ENCODE measurements around the gene LEP.

LEP gene

DNA sequence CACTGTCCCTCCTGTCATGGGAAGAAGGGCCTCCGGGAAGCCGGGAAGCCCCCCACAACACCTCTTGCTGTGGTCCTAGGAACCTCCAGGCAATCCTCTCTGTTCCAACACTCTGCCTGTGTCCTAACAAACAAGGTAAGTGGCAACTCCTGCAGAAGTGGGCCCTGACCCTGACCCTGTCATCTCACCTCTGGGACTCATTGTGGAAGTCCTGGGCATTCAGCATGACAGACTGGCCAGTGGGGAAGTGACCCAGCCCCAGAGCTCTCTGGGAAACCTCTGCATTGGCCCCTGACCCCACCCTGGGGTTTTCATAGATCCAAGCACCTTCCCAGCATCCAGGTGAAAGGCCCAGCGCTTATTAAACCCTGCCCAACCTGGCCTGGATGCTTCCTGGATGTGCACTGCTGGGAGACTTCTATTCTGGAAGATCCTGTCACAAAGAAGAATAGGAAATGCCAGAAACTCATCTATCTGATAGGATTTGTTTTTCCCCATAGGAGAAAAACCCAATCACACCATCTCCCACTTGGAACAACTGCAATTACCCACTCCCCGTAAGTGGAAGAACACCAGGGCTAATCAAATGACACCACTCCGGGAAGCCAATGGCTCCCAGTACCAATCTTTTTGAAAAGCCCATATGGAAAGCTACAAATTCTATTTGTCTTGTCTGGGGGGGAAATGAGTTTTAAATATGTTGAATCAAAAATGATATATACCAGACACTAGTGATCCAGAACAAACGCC lies 24.3 kb downstream of the LEP start:
- Histone ChIP-seq H3K27ac (no peak overlapping the region), H3K36me3 (no peaks in the 10 kb centered on the region), H3K9me3 (no peaks in the 10 kb centered on the region), H3K4me1 (ENCODE audit: control insufficient read depth in 1 of 2, insufficient read depth in 1 of 2, low read depth in 1 of 2, low read length in 1 of 2) (no peaks in the 10 kb centered on the region), H3K4me3 (ENCODE audit: low read depth in 1 of 2, low read length in 1 of 2) (no peak overlapping the region), H3K27me3 (peaks cover 3% of the 10 kb centered on the region)
- TF ChIP-seq, protein P1, sequence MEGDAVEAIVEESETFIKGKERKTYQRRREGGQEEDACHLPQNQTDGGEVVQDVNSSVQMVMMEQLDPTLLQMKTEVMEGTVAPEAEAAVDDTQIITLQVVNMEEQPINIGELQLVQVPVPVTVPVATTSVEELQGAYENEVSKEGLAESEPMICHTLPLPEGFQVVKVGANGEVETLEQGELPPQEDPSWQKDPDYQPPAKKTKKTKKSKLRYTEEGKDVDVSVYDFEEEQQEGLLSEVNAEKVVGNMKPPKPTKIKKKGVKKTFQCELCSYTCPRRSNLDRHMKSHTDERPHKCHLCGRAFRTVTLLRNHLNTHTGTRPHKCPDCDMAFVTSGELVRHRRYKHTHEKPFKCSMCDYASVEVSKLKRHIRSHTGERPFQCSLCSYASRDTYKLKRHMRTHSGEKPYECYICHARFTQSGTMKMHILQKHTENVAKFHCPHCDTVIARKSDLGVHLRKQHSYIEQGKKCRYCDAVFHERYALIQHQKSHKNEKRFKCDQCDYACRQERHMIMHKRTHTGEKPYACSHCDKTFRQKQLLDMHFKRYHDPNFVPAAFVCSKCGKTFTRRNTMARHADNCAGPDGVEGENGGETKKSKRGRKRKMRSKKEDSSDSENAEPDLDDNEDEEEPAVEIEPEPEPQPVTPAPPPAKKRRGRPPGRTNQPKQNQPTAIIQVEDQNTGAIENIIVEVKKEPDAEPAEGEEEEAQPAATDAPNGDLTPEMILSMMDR (IDR thresholded peaks at IDR 0.05) = no peak

DNA sequence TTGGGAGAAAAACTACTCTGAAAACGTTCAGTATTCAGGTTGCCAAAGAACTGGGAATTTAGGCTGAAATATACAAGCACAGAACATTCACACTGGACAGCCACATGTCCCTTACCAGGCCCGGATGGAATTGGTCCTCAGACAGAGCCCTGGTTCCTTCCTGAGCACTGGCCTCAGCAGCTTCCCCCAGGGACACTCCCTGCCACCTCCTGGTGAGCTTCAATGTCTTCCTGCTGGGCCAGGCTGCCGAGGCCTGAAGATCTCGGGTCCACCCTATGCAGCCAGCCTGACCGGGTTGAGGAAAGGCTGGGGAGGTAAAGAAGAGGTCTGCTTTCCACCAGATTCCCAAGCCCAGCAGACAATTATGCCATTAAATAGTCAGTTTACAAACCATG lies 24.8 kb downstream of the LEP start:
- Histone ChIP-seq H3K4me1 (ENCODE audit: control insufficient read depth in 1 of 2, insufficient read depth in 1 of 2, low read depth in 1 of 2, low read length in 1 of 2) (peaks cover under 1 to 4% of the 10 kb centered on the region in 2 experiments), H3K36me3 (no peaks in the 10 kb centered on the region), H3K27me3 (peaks cover 9% of the 10 kb centered on the region), H3K27ac (no peak overlapping the region), H3K9me3 (no peaks in the 10 kb centered on the region), H3K4me3 (ENCODE audit: low read depth in 1 of 2, low read length in 1 of 2) (no peak overlapping the region)
- TF ChIP-seq, protein P1 (IDR thresholded peaks at IDR 0.05) = no peak

DNA sequence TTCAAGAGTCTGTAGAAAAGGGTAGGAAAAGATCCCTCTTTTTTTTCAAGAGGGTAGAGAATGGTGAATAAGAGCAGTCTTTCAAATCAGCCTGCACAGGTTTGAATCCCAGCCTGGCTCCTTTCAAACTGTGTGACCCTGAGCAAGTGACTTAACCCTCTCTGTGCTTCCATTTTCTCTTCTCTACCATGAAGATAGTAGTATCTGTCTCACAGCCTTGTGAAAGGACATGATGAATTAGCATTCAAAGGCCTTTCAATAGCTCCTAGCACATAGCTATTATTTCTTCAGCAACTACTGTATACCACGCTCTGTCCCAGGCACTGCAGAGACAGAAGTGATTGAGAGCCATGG lies 25.4 kb downstream of the LEP start:
- Histone ChIP-seq H3K4me1 (ENCODE audit: control insufficient read depth in 1 of 2, insufficient read depth in 1 of 2, low read depth in 1 of 2, low read length in 1 of 2) (peaks cover 7 to 10% of the 10 kb centered on the region in 2 experiments), H3K36me3 (no peaks in the 10 kb centered on the region), H3K27me3 (peaks cover 15% of the 10 kb centered on the region), H3K4me3 (ENCODE audit: low read depth in 1 of 2, low read length in 1 of 2) (no peak overlapping the region), H3K9me3 (no peaks in the 10 kb centered on the region), H3K27ac (no peak overlapping the region)
- TF ChIP-seq, protein P1 (IDR thresholded peaks at IDR 0.05) = no peak

DNA sequence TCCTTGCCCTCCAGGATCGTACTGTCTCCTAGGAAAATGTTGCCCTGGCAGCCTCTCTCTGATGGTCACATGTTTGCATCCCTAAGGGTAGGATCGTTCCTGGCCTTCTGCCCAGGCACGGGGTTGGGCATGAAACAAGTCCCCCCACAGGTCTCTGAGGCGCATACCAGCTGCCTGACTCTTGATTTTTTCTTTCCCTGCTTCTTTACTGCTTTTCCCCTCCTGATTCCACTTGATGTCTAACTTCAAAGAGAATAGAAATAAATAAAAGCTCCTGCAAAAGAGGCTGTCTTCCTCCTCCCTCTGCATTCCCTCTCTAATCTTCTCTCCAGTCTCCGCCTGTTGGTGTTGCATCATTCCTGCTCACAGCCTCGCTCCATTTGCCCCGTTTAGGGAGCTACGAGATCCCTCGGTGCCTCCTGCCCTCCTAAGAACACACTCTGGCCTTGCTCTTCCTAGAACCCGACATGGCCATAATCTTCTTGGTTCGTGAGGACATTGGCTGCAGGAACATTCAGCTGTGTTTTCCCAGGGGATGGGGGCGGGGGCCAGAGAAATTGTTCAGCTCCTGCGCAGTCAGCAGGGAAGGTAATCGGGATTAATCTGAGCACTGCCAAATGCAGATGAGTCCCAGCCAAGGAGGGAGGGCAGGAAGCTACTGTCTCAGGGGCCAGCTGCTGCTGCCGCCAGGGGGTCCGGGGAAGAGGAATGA lies 26.0 kb downstream of the LEP start:
- Histone ChIP-seq H3K9me3 (no peaks in the 10 kb centered on the region), H3K27ac (no peak overlapping the region), H3K4me3 (ENCODE audit: low read depth in 1 of 2, low read length in 1 of 2) (no peak overlapping the region), H3K36me3 (no peaks in the 10 kb centered on the region), H3K27me3 (peaks cover 20% of the 10 kb centered on the region), H3K4me1 (ENCODE audit: control insufficient read depth in 1 of 2, insufficient read depth in 1 of 2, low read depth in 1 of 2, low read length in 1 of 2) (peaks cover 12 to 15% of the 10 kb centered on the region in 2 experiments)
- TF ChIP-seq, protein P1 (IDR thresholded peaks at IDR 0.05) = no peak

DNA sequence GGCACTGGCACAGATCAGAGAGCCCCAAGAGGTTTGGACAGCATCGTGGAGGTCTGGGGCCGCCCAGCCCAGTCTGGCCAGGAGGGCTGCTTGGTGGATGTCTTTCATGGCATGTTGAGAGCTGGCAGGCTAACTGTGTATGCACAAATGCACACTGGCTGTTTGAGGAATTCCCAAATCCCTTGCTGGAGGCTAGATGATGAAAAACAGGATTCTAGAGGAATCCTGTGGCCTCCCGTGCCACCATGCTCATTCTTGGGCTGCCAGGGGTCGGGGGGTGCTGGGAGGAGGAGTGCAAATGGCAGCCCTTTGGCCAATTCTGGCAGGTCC lies 26.5 kb downstream of the LEP start:
- TF ChIP-seq, protein P1 (IDR thresholded peaks at IDR 0.05) = no peak
- Histone ChIP-seq H3K27ac (no peak overlapping the region), H3K36me3 (no peaks in the 10 kb centered on the region), H3K9me3 (no peaks in the 10 kb centered on the region), H3K4me1 (ENCODE audit: control insufficient read depth in 1 of 2, insufficient read depth in 1 of 2, low read depth in 1 of 2, low read length in 1 of 2) (peaks cover 14 to 16% of the 10 kb centered on the region in 2 experiments), H3K4me3 (ENCODE audit: low read depth in 1 of 2, low read length in 1 of 2) (no peak overlapping the region), H3K27me3 (peaks cover 25% of the 10 kb centered on the region)

Measured in neutrophil (primary cell).